HepG2 (cell line): ENCODE results near the gene PPP1CC. TPM values are rescaled to one million over a fixed set of nuclear protein-coding genes. Genes with fewer than 3 reads are reported as not detected.

Experiments
- ATAC-seq: fragments of 200-7000 bp; cut with Tn5 transposase; 3 replicates; pipeline ENCODE4 v1.9.1; 2020; ENCODE audit warnings: mild to moderate bottlenecking, moderate library complexity
- BruUV-seq: library from RNA; stranded (reverse); fragments of 400-500 nt; replicated peaks from 2 replicates; lab custom pipeline; 2021; lab: Mats Ljungman, UMichigan
- CTCF ChIA-PET: fragments of 300-600 bp; formaldehyde crosslinking; extraction: SDS; loops from one replicate; lab custom pipeline; 2021; ENCODE audit warnings: low total read pairs, inconsistent platforms, low intra/inter-chr PET ratio; lab: Yijun Ruan, JAX
- POLR2A ChIA-PET: fragments of 350-600 bp; sonication (Branson Sonifier 250); formaldehyde crosslinking; loops from one replicate; lab custom pipeline; 2020; ENCODE audit warnings: antibody characterized with exemption, inconsistent platforms; lab: Yijun Ruan, JAX
- DNase-seq: peaks from one replicate; pipeline ENCODE4 v3.0.0-alpha.2; 2015; ENCODE audit warnings: low spot score
- FAIRE-seq: peaks from 3 replicates; lab custom pipeline; 2011; peaks lifted over from hg19 to GRCh38; lab: Jason Lieb, UNC
- H2AFZ ChIP-seq: one replicate; pipeline ENCODE4 v1.6.1; 2011; ENCODE audit warnings: low read length, inconsistent platforms
- H3K27ac ChIP-seq: fragments of 300-600 bp; 3 replicates; pipeline ENCODE4 v1.8.0; 2011; ENCODE audit warnings: mixed run types, mild to moderate bottlenecking, mixed read lengths, low read length, inconsistent platforms; ENCODE audit not compliant: insufficient read depth; ENCODE audit errors: extremely low read length
- H3K27me3 ChIP-seq, 2 experiments: fragments of 200-600 bp in 1 of 2; 2 replicates in 1 of 2; 3 replicates in 1 of 2; pipeline versions ENCODE4 v1.6.0 to v1.8.0; 2011; ENCODE audit warnings: low read length in 2 of 2, mild to moderate bottlenecking in 2 of 2, moderate library complexity in 2 of 2, inconsistent platforms in 1 of 2; ENCODE audit not compliant: insufficient read depth in 2 of 2, control insufficient read depth in 1 of 2
- H3K36me3 ChIP-seq, 2 experiments: fragments of 200-600 bp in 1 of 2; replicated peaks in 1 of 2; 2 replicates in 1 of 2; 3 replicates in 1 of 2; pipeline versions ENCODE4 v1.5.1 to v1.8.0; 2011; ENCODE audit warnings: low read length in 2 of 2, inconsistent platforms in 1 of 2; ENCODE audit not compliant: insufficient read depth in 2 of 2, control insufficient read depth in 1 of 2
- H3K4me1 ChIP-seq: 2 replicates; pipeline ENCODE4 v1.5.1; 2012; ENCODE audit warnings: low read length, inconsistent platforms; ENCODE audit not compliant: insufficient read depth
- H3K4me2 ChIP-seq: 2 replicates; pipeline ENCODE4 v1.6.0; 2011; ENCODE audit warnings: low read depth, low read length, inconsistent platforms
- H3K4me3 ChIP-seq, 3 experiments: fragments of 200-600 bp in 1 of 3; sonication (generic), shearing (Covaris generic) in 1 of 3; replicated peaks in 1 of 3; 2 replicates each; pipeline ENCODE4 v1.5.1; 2011 to 2016; ENCODE audit warnings: low read length in 3 of 3, inconsistent platforms in 2 of 3, low read depth in 2 of 3, mild to moderate bottlenecking in 2 of 3, control low read depth in 1 of 3, mixed read lengths in 1 of 3; ENCODE audit not compliant: insufficient read depth in 1 of 3
- H3K79me2 ChIP-seq: one replicate; pipeline ENCODE4 v1.6.1; 2011; ENCODE audit warnings: low read length, inconsistent platforms; ENCODE audit not compliant: insufficient read depth
- H3K9ac ChIP-seq: 2 replicates; pipeline ENCODE4 v1.6.0; 2011; ENCODE audit warnings: mild to moderate bottlenecking, low read depth, low read length, inconsistent platforms; ENCODE audit not compliant: insufficient read depth
- H3K9me3 ChIP-seq: 2 replicates; pipeline ENCODE4 v1.5.1; 2012; ENCODE audit warnings: mild to moderate bottlenecking, low read length
- H4K20me1 ChIP-seq: 2 replicates; pipeline ENCODE4 v1.6.0; 2011; ENCODE audit warnings: inconsistent platforms, mild to moderate bottlenecking, low read length, moderate library complexity; ENCODE audit not compliant: insufficient read depth
- FOXM1 ChIP-seq: sonication (generic); formaldehyde crosslinking; IDR thresholded peaks from 2 replicates; pipeline ENCODE4 v1.5.0; 2020; ENCODE audit warnings: missing genetic modification reagents
- MXD4 ChIP-seq: IDR thresholded peaks from 2 replicates; pipeline ENCODE4 v1.6.1; 2016; ENCODE audit warnings: mild to moderate bottlenecking, missing biosample characterization, missing genetic modification reagents
- SIX1 ChIP-seq: sonication (generic); formaldehyde crosslinking; IDR thresholded peaks from 2 replicates; pipeline ENCODE4 v1.4.0; 2020; ENCODE audit warnings: missing genetic modification reagents, borderline replicate concordance
- SOX13 ChIP-seq, 3 experiments: fragments of 450-650 bp in 1 of 3; sonication (generic) in 1 of 3; formaldehyde crosslinking in 1 of 3; IDR thresholded peaks in 2 of 3; conservative IDR thresholded peaks in 1 of 3; 2 replicates each; pipeline versions ENCODE4 v1.5.0 to v1.6.1; 2016 to 2020; ENCODE audit warnings: antibody characterized with exemption in 1 of 3, mild to moderate bottlenecking in 1 of 3, missing compliant biosample characterization in 1 of 3, missing genetic modification reagents in 1 of 3, moderate library complexity in 1 of 3
- ZFP36L1 ChIP-seq: sonication (generic); formaldehyde crosslinking; IDR thresholded peaks from 2 replicates; pipeline ENCODE4 v1.8.0; 2022; ENCODE audit warnings: mild to moderate bottlenecking, missing genetic modification reagents, moderate library complexity
- ZNF121 ChIP-seq: sonication (generic); formaldehyde crosslinking; IDR thresholded peaks from 2 replicates; pipeline ENCODE4 v1.5.0; 2020; ENCODE audit warnings: mild to moderate bottlenecking, missing genetic modification reagents
- ZNF274 ChIP-seq: sonication (generic); formaldehyde crosslinking; IDR thresholded peaks from 2 replicates; pipeline ENCODE4 v1.5.1; 2020; ENCODE audit warnings: mild to moderate bottlenecking, missing genetic modification reagents
- ZNF343 ChIP-seq: sonication (generic); formaldehyde crosslinking; IDR thresholded peaks from 2 replicates; pipeline ENCODE4 v1.4.0; 2020; ENCODE audit warnings: mild to moderate bottlenecking, missing genetic modification reagents
- ZNF572 ChIP-seq: sonication (generic); formaldehyde crosslinking; IDR thresholded peaks from 2 replicates; pipeline ENCODE4 v1.5.1; 2020; ENCODE audit warnings: mild to moderate bottlenecking, missing genetic modification reagents
- ZNF746 ChIP-seq: sonication (generic); formaldehyde crosslinking; IDR thresholded peaks from 2 replicates; pipeline ENCODE4 v1.8.0; 2022; ENCODE audit warnings: mild to moderate bottlenecking, missing genetic modification reagents
- WGBS: methylation state at CpG from one replicate; pipeline ENCODE4 v1.1.6; 2017; ENCODE audit warnings: low lambda C conversion rate; 5-methylcytosine and 5-hydroxymethylcytosine counted together
- in situ Hi-C: cut with HindIII; loops from 2 replicates; pipeline ENCODE4 v1.10.0; 2017; ENCODE audit warnings: low pct_unique_long_range_greater_than_20kb; ENCODE audit not compliant: extremely low pct_ligation_motif_present
- intact Hi-C: fragments of 100-400 bp; cut with micrococcal nuclease; formaldehyde crosslinking; loops from one replicate; pipeline ENCODE4 v1.10.0; 2022; ENCODE audit not compliant: unreplicated experiment
- polyA plus RNA-seq, 8 experiments: library from polyadenylated mRNA; depleted of rRNA in 3 of 8; stranded (reverse) in 7 of 8; unstranded in 1 of 8; fragments of >200 nt; fragmentation: Illumina TruSeq in 4 of 8; extraction: Trizol in 4 of 8; gene quantifications; 2 replicates each; pipeline versions ENCODE4 v1.2.1 to v1.2.3, GENCODE V29; 2011 to 2016; ENCODE audit warnings: low read depth in 4 of 8, missing spikeins in 1 of 8, mixed read lengths in 1 of 8; ENCODE audit not compliant: insufficient read depth in 1 of 8
- total RNA-seq, 5 experiments: library from RNA; depleted of rRNA; stranded (reverse); fragments of >200 nt; fragmentation: Illumina TruSeq; extraction: Trizol; gene quantifications; 2 replicates each; pipeline ENCODE4 v1.2.3, GENCODE V29; 2016; ENCODE audit warnings: low read depth in 1 of 5
- TF ChIP-seq, protein P1 (sequence below): sonication (generic); formaldehyde crosslinking; IDR thresholded peaks from 2 replicates; pipeline ENCODE4 v1.4.0; 2020; ENCODE audit warnings: mild to moderate bottlenecking, missing genetic modification reagents

Gene PPP1CC
- total and polyA plus RNA-seq, 2 of the 13 experiments (the other 11 are each of a cell fraction or from before 2014, with no cell fraction given): 178 to 187 TPM

DNA sequence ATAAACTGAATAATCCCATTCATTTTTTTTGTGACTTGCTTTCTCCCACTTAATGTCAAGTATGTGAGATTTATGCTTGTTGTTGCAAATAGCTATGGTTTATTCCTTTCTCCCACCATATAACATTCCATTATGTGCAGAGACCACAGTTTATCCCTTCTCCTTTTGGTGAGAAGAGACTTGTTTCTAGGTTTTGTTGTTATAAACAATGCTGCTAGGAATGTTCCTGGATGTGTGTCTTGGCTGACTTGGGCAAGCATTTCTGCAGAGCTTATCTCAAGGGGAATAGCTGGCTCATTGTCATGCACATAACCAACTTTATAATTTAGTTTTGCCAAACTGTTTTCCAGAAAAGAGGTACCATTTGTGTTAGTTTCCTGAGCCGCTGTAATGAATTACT, 47.6 kb upstream of the PPP1CC start:
- WGBS: 42% methylated on average over 1 of the region's 1 CpG
- ChIA-PET CTCF (no interaction called here), POLR2A (no interaction called here)
- FAIRE-seq (no peak), ATAC-seq (no peak), DNase-seq (no peak)
- no TSS peak for BruUV-seq
- Histone ChIP-seq H3K27ac (no peak overlapping the region), H3K9me3 (no peaks in the 10 kb centered on the region), H2AFZ (no peak overlapping the region), H3K27me3 (no peaks in the 10 kb centered on the region; a peak in 1 of 5 replicates), H3K9ac (no peak overlapping the region), H3K36me3 (no peaks in the 10 kb centered on the region), H3K79me2 (no peaks in the 10 kb centered on the region), H3K4me2 (no peak overlapping the region), H4K20me1 (no peaks in the 10 kb centered on the region), H3K4me3 (no peak overlapping the region), H3K4me1 (no peaks in the 10 kb centered on the region)
- in situ Hi-C loops (no loop called here), intact Hi-C loops (no loop called here)
- TF ChIP-seq MXD4 (CRISPR knock-in tag) (no peak), ZNF343 (no peak), SOX13 (IDR thresholded peaks at IDR 0.05) (no peak), SOX13 (CRISPR knock-in tag; conservative IDR thresholded peaks at IDR 0.05 in 1 of 2, IDR thresholded peaks at IDR 0.05 in 1 of 2) (no peak), ZFP36L1 (no peak), ZNF746 (CRISPR knock-in tag) (no peak), ZNF572 (CRISPR knock-in tag) (no peak), ZNF274 (CRISPR knock-in tag) (no peak)
- TF ChIP-seq, protein P1, sequence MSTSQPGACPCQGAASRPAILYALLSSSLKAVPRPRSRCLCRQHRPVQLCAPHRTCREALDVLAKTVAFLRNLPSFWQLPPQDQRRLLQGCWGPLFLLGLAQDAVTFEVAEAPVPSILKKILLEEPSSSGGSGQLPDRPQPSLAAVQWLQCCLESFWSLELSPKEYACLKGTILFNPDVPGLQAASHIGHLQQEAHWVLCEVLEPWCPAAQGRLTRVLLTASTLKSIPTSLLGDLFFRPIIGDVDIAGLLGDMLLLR (CRISPR knock-in tag): no peak

DNA sequence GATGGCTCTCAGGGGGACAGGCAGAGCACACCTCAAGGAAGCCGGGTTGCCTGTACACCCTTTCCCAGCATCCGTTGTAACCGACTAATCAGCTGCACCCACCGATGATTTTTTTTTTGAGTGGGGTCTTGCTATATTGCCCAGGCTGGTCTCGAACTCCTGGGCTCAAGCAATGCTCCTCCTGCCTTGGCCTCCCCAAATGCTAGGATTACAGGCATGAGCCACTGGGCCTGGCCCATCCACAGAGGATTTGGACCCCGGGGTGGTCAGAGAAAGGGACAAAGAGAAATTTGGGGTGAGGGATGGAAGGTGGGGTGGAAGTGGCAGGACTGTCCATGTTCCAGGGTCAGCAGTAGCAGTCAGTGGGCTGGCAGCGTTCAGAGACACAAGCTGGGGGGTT, 43.3 kb upstream of the PPP1CC start:
- Histone ChIP-seq H4K20me1 (no peaks in the 10 kb centered on the region), H3K9ac (no peak overlapping the region), H3K4me3 (no peak overlapping the region), H3K36me3 (no peaks in the 10 kb centered on the region), H3K4me1 (peaks cover 12% of the 10 kb centered on the region; the same call in 1 of the 2 replicates), H2AFZ (no peak overlapping the region), H3K27me3 (peaks cover 0 to 7% of the 10 kb centered on the region in 2 experiments; a peak in 2 of 5 replicates), H3K9me3 (no peaks in the 10 kb centered on the region), H3K27ac (no peak overlapping the region), H3K79me2 (no peaks in the 10 kb centered on the region), H3K4me2 (no peak overlapping the region)
- TF ChIP-seq ZNF121 (CRISPR knock-in tag): peak; percentile 48; the same call in 1 of the 2 replicates
- TF ChIP-seq SIX1: no peak
- no peak for TF ChIP-seq FOXM1 (CRISPR knock-in tag)
- DNase-seq (no peak), ATAC-seq (no peak), FAIRE-seq (no peak)
- ChIA-PET CTCF (no interaction called here), POLR2A (no interaction called here)
- no TSS peak for BruUV-seq
- intact Hi-C loops (no loop called here), in situ Hi-C loops (no loop called here)
- 32% methylated on average over 7 of the region's 7 CpGs for WGBS
